ENCODE results near the gene TNIK. TPM values are rescaled to one million over a fixed set of nuclear protein-coding genes. Genes with fewer than 3 reads are reported as not detected.

TNIK gene
- total and polyA plus RNA-seq, 3 donors from 2014 or later, result 39.3 to 99.6 (median 83.5) TPM

GRCh38 chr3:171320750-171321558 is 139.3 kb downstream of the TNIK start:
- intact Hi-C loops (cut with DNase I; ENCODE audit: low total_unique reads), result no loop called here
- DNase-seq, result peak; percentile 25
- H3K4me1 ChIP-seq, result peaks cover 6% of the 10 kb centered on the region
- no peaks in the 10 kb centered on the region for H3K27me3 ChIP-seq
- no peaks in the 10 kb centered on the region for H3K9me3 ChIP-seq
- TF ChIP-seq CTCF (IDR thresholded peaks at IDR 0.05), result no peak
- TF ChIP-seq POLR2A (IDR thresholded peaks at IDR 0.05), result no peak
- peak overlapping the region in 1 of 2 donors; percentile 51 for H3K27ac ChIP-seq
- no peak overlapping the region for H3K4me3 ChIP-seq
- no peaks in the 10 kb centered on the region for H3K36me3 ChIP-seq (ENCODE audit: low read depth, missing control alignments)
- 41 to 48% methylated on average over 7 of the region's 7 CpGs for WGBS, 2 donors

DNA sequence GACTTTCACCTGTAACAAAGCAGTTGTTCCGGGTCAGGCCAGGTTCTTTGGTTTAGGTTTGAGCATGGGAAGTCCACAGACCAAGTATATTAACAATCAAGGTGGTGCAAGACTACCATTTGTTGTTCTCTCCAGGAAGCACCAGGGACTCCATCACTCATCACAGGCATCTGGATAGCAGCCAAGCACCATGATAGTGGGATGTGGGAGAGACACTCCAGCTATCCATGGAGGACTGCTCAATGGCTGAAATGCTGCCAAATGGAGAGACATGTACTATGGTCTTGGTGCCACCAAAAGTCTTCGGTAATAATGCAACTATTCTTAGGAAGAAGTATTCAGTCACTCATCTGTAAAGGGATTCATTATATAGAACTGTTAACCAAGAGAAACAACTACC is 143.0 kb downstream of the TNIK start:
- no peak for TF ChIP-seq CTCF (IDR thresholded peaks at IDR 0.05)
- no peak for TF ChIP-seq POLR2A (IDR thresholded peaks at IDR 0.05)
- WGBS, 2 donors, result 80 to 86% methylated on average over 2 of the region's 2 CpGs
- H3K9me3 ChIP-seq, result no peaks in the 10 kb centered on the region
- no peaks in the 10 kb centered on the region for H3K27me3 ChIP-seq
- peak; percentile 74 for DNase-seq
- H3K36me3 ChIP-seq (ENCODE audit: low read depth, missing control alignments), result no peaks in the 10 kb centered on the region
- H3K4me1 ChIP-seq, result peaks cover 6% of the 10 kb centered on the region
- H3K4me3 ChIP-seq, result no peak overlapping the region
- intact Hi-C loops (cut with DNase I; ENCODE audit: low total_unique reads), result no loop called here
- H3K27ac ChIP-seq, result no peak overlapping the region

DNA sequence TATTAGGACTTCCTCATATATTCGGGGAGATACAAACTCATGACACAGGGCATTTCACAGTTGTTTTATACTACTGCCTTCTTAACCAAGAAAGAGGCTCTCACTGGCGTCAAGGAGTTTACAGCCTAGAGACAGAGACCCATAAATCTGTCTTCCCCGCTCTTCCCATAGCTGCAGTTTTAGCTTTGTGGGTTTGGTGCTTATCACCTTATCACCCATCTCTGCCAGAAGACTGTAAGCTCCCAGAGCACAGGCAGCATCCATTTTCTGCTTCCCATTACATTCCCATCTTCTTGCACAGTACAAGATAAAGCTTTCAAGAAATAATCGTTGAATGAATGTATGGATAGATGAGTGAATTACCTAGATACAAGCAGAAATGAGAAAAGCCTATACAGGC is 144.3 kb downstream of the TNIK start:
- WGBS, 2 donors, result 92 to 95% methylated on average over 4 of the region's 4 CpGs
- H3K9me3 ChIP-seq, result no peaks in the 10 kb centered on the region
- TF ChIP-seq POLR2A (IDR thresholded peaks at IDR 0.05), result no peak
- no peak for TF ChIP-seq CTCF (IDR thresholded peaks at IDR 0.05)
- H3K27me3 ChIP-seq, result no peaks in the 10 kb centered on the region
- intact Hi-C loops (cut with DNase I; ENCODE audit: low total_unique reads), result no loop called here
- no peak overlapping the region for H3K27ac ChIP-seq
- no peaks in the 10 kb centered on the region for H3K36me3 ChIP-seq (ENCODE audit: low read depth, missing control alignments)
- no peak overlapping the region for H3K4me3 ChIP-seq
- H3K4me1 ChIP-seq, result no peaks in the 10 kb centered on the region
- DNase-seq, result no peak

- H3K9me3 ChIP-seq, result no peaks in the 10 kb centered on the region
- intact Hi-C loops (cut with DNase I; ENCODE audit: low total_unique reads), result no loop called here
- TF ChIP-seq CTCF (IDR thresholded peaks at IDR 0.05) (no peak), POLR2A (IDR thresholded peaks at IDR 0.05) (no peak)
- no peaks in the 10 kb centered on the region for H3K36me3 ChIP-seq (ENCODE audit: low read depth, missing control alignments)
- 83 to 94% methylated on average over 2 of the region's 2 CpGs for WGBS, 2 donors
- DNase-seq, result no peak
- H3K27me3 ChIP-seq, result no peaks in the 10 kb centered on the region
- no peak overlapping the region for H3K27ac ChIP-seq
- no peak overlapping the region for H3K4me3 ChIP-seq
- H3K4me1 ChIP-seq, result no peaks in the 10 kb centered on the region
Measured at GRCh38 chr3:171315101-171315500, 145.1 kb downstream of the TNIK start.

GRCh38 chr3:171314341-171314740 is 145.9 kb downstream of the TNIK start:
- no peak for DNase-seq
- no peaks in the 10 kb centered on the region for H3K27me3 ChIP-seq
- intact Hi-C loops (cut with DNase I; ENCODE audit: low total_unique reads), result no loop called here
- no peaks in the 10 kb centered on the region for H3K36me3 ChIP-seq (ENCODE audit: low read depth, missing control alignments)
- H3K4me3 ChIP-seq, result no peak overlapping the region
- TF ChIP-seq POLR2A (IDR thresholded peaks at IDR 0.05), result no peak
- no peak for TF ChIP-seq CTCF (IDR thresholded peaks at IDR 0.05)
- no peak overlapping the region for H3K27ac ChIP-seq
- no peaks in the 10 kb centered on the region for H3K4me1 ChIP-seq
- 93% methylated on average over 3 of the region's 3 CpGs for WGBS, 2 donors
- H3K9me3 ChIP-seq, result no peaks in the 10 kb centered on the region
